GM12878 (cell line): ENCODE data around the gene PSMD13.

Experiments used
- BACH1 ChIP-seq: fragments of 450-650 bp; IDR thresholded peaks from 2 replicates; pipeline ENCODE4 v1.6.1; 2017; ENCODE audit warnings: mild to moderate bottlenecking, borderline replicate concordance
- BCL11A ChIP-seq: IDR thresholded peaks from 2 replicates; pipeline ENCODE4 v1.6.1; 2011; ENCODE audit warnings: low read depth, low read length
- CTCF ChIP-seq, 3 experiments: IDR thresholded peaks in 2 of 3; conservative IDR thresholded peaks in 1 of 3; 2 replicates each; pipeline ENCODE4 v1.5.1; 2011; ENCODE audit warnings: low read depth in 3 of 3, low read length in 3 of 3, mild to moderate bottlenecking in 3 of 3, control low read depth in 2 of 3, moderate library complexity in 2 of 3, inconsistent platforms in 1 of 3, mixed read lengths in 1 of 3; ENCODE audit not compliant: control insufficient read depth in 2 of 3, insufficient read depth in 1 of 3; ENCODE audit errors: extremely low read depth in 1 of 3
- EZH2 ChIP-seq: IDR thresholded peaks from 2 replicates; pipeline ENCODE4 v1.6.1; 2012; ENCODE audit warnings: low read depth, mild to moderate bottlenecking, control low read depth, inconsistent platforms, low read length, borderline replicate concordance; ENCODE audit not compliant: control insufficient read depth
- FOXK2 ChIP-seq: fragments of 450-650 bp; IDR thresholded peaks from 2 replicates; pipeline ENCODE4 v1.6.1; 2017; ENCODE audit warnings: mild to moderate bottlenecking, moderate library complexity
- IRF3 ChIP-seq: fragments of 450-650 bp; IDR thresholded peaks from 2 replicates; pipeline ENCODE4 v1.6.1; 2014; ENCODE audit warnings: mild to moderate bottlenecking
- KDM1A ChIP-seq: fragments of 200-600 bp; sonication (generic); IDR thresholded peaks from 2 replicates; pipeline ENCODE4 v1.6.1; 2016; ENCODE audit warnings: borderline replicate concordance
- MEF2A ChIP-seq: IDR thresholded peaks from 2 replicates; pipeline ENCODE4 v1.6.1; 2011; ENCODE audit warnings: low read depth, mild to moderate bottlenecking, low read length, moderate library complexity; ENCODE audit not compliant: insufficient read depth
- POLR2A ChIP-seq: IDR thresholded peaks from 2 replicates; pipeline ENCODE4 v1.6.1; 2011; ENCODE audit warnings: low read depth, mild to moderate bottlenecking, low read length

GRCh38 chr11:297051-297585, 60.3 kb downstream of the PSMD13 start:
- TF ChIP-seq CTCF (IDR thresholded peaks at IDR 0.05 in 2 of 3, conservative IDR thresholded peaks at IDR 0.05 in 1 of 3; ENCODE audit: control insufficient read depth in 2 of 3, extremely low read depth in 1 of 3, insufficient read depth in 1 of 3, low read depth in 3 of 3, low read length in 3 of 3) = no peak
- TF ChIP-seq BCL11A = no peak
- TF ChIP-seq POLR2A = no peak; the same call in 1 of the 2 replicates
- TF ChIP-seq FOXK2 = no peak
- TF ChIP-seq EZH2 = no peak
- TF ChIP-seq IRF3 = no peak
- TF ChIP-seq BACH1 = no peak
- TF ChIP-seq MEF2A = no peak
- no peak for TF ChIP-seq KDM1A
